Astrocyte of the spinal cord (primary cell): Measurements from ENCODE around the gene LASP1NB.
"Not testable (repeated sequence)": the region's sequence is repeated elsewhere in the genome, so short reads cannot be mapped to it uniquely, and the experiment has no call there.

Source experiments
- DNase-seq: peaks from one replicate; pipeline ENCODE4 v3.0.0; 2011; ENCODE audit warnings: low read depth, low spot score
- H3K4me3 ChIP-seq: 2 replicates; pipeline ENCODE4 v1.5.1; 2011; ENCODE audit warnings: low read depth, mild to moderate bottlenecking, low read length, moderate library complexity
- CTCF ChIP-seq: IDR thresholded peaks from 2 replicates; pipeline ENCODE4 v1.5.1; 2012; ENCODE audit warnings: low read depth, mild to moderate bottlenecking, low read length, inconsistent platforms
- in situ Hi-C: cut with HindIII; loops from 2 replicates; pipeline ENCODE4 v1.10.0; 2017; ENCODE audit warnings: low sequenced_read_pairs

The LASP1NB gene

GRCh38 chr17:38908676-38909181, 16.7 kb upstream of the LASP1NB start:
- no peak overlapping the region for H3K4me3 ChIP-seq
- DNase-seq = no peak
- in situ Hi-C loops = no loop called here
- TF ChIP-seq CTCF = no peak

- TF ChIP-seq CTCF = no peak
- in situ Hi-C loops = no loop called here
- H3K4me3 ChIP-seq = no peak overlapping the region
- DNase-seq = no peak
These were observed 15.1 kb upstream of the LASP1NB start for GRCh38 chr17:38910325-38910724.

- no peak for TF ChIP-seq CTCF
- no peak for DNase-seq
- in situ Hi-C loops = no loop called here
- H3K4me3 ChIP-seq = no peak overlapping the region
These were observed 14.2 kb upstream of the LASP1NB start for GRCh38 chr17:38911081-38911730.

GRCh38 chr17:38911731-38912081, 13.7 kb upstream of the LASP1NB start:
- DNase-seq, in situ Hi-C loops, H3K4me3 ChIP-seq: not testable (repeated sequence)

GRCh38 chr17:38912221-38912813, 13.1 kb upstream of the LASP1NB start:
- DNase-seq = no peak
- TF ChIP-seq CTCF = no peak
- in situ Hi-C loops = no loop called here

GRCh38 chr17:38914741-38915638, 10.4 kb upstream of the LASP1NB start:
- in situ Hi-C loops = no loop called here
- TF ChIP-seq CTCF = no peak
- DNase-seq = no peak
- no peak overlapping the region for H3K4me3 ChIP-seq

More at GRCh38 chr17:38912221-38912813, 13.1 kb upstream of the LASP1NB start:
- no peak overlapping the region for H3K4me3 ChIP-seq

- no peak overlapping the region for H3K4me3 ChIP-seq
- DNase-seq = no peak
- in situ Hi-C loops = no loop called here
- no peak for TF ChIP-seq CTCF
These were observed 9.8 kb upstream of the LASP1NB start for GRCh38 chr17:38915639-38915995.
